GM12865 (cell line): ENCODE data around the gene NYNRIN.
"Not testable (repeated sequence)": the region's sequence is repeated elsewhere in the genome, so short reads cannot be mapped to it uniquely, and the experiment has no call there.

Experiments used
- DNase-seq: peaks from one replicate; pipeline ENCODE4 v3.0.0; 2010; ENCODE audit warnings: low read depth
- H3K4me3 ChIP-seq: 2 replicates; pipeline ENCODE4 v1.5.1; 2011; ENCODE audit warnings: mild to moderate bottlenecking, low read depth, low read length, control low read depth
- TF ChIP-seq, protein P1 (sequence below): IDR thresholded peaks from 2 replicates; pipeline ENCODE4 v1.5.1; 2011; ENCODE audit warnings: low read length, control low read depth, low read depth, inconsistent platforms; ENCODE audit not compliant: insufficient read depth; ENCODE audit errors: missing control alignments

The NYNRIN gene

DNA sequence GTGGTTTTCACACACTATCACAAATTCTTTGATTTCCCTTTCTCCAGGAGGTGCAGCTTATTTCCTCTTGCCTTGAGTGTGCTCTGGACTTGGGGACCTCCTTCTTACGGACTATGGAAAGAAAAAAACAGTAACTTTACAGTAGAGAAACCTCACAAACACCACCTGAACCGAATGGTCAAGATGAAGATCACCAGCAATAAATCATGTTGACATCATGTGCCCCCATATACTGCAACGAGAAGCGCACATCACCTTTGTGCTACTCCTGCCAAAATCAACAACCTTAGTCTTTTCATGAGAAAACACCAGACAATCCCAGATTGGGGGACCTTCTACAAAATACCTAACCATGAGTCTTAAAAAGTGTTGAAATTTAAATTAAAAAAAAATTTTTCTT, 13.3 kb upstream of the NYNRIN start:
- H3K4me3 ChIP-seq: no peak overlapping the region
- DNase-seq: no peak
- TF ChIP-seq, protein P1, sequence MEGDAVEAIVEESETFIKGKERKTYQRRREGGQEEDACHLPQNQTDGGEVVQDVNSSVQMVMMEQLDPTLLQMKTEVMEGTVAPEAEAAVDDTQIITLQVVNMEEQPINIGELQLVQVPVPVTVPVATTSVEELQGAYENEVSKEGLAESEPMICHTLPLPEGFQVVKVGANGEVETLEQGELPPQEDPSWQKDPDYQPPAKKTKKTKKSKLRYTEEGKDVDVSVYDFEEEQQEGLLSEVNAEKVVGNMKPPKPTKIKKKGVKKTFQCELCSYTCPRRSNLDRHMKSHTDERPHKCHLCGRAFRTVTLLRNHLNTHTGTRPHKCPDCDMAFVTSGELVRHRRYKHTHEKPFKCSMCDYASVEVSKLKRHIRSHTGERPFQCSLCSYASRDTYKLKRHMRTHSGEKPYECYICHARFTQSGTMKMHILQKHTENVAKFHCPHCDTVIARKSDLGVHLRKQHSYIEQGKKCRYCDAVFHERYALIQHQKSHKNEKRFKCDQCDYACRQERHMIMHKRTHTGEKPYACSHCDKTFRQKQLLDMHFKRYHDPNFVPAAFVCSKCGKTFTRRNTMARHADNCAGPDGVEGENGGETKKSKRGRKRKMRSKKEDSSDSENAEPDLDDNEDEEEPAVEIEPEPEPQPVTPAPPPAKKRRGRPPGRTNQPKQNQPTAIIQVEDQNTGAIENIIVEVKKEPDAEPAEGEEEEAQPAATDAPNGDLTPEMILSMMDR: no peak

DNA sequence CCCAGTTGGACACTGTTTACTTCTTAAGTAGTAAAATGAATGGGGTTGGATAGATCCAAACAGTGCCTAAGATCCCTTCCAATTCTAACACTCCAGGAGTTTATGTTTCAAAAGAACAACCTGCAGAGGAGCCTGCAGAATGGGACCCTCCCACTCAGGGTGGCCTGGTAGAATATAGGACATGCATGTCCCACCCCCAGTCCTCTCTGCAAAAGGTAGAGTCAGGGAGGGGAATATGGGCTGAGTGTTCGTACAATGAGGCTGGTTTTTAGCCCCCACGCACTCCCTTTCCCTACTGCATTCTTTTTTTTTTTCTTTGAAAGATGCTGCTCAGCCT, 11.8 kb upstream of the NYNRIN start:
- H3K4me3 ChIP-seq: no peak overlapping the region
- DNase-seq: no peak
- TF ChIP-seq, protein P1: no peak

DNA sequence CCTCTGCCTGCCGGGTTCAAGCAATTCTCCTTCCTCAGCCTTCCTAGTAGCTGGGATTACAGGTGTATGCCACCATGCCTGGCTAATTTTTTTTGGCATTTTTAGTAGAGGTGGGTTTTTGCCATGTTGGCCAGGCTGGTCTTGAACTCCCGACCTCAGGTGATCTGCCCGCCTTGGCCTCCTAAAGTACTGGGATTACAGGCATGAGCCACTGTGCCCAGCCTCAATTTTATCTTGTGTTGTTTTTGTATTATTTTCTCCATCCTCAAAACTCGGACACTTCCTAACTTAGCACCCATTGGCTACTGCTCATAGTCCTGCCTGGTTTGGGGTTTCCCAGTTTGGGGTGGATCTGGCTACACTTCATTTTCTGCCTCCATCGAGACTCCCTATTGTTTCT, 11.2 kb upstream of the NYNRIN start:
- H3K4me3 ChIP-seq, DNase-seq: not testable (repeated sequence)

DNA sequence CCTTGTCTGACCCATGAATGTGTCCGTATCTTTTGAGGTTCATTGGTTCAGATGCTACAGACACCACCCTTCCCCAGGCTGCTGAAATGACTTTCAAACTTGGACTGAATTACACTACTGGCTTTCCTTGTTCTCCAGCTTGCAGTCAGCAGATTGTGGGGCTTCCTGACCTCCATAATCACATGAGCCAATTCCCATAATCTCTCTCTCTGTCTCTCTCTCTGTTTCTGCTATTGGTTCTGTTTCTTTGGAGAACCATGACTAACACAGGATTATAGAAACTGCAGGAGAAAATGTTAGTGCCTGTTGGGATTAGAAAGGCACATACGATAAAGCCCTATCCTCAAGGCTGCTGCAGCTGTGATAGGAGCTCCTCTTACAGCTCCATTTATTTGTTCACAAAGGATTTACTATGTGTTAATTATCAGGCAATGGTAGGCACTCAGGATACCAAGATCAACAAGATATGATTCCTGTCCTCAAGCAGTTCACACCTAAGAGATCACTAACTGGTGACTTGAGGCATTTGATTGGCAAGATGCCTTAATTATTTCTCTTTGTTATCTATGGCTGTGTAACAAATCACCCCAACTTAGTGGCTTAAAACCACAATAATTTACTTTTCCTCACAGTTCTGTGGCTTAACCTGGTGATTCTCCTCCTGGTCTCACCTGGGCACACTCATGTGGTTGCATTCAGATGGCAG, 10.2 kb upstream of the NYNRIN start:
- TF ChIP-seq, protein P1: no peak
- no peak for DNase-seq

DNA sequence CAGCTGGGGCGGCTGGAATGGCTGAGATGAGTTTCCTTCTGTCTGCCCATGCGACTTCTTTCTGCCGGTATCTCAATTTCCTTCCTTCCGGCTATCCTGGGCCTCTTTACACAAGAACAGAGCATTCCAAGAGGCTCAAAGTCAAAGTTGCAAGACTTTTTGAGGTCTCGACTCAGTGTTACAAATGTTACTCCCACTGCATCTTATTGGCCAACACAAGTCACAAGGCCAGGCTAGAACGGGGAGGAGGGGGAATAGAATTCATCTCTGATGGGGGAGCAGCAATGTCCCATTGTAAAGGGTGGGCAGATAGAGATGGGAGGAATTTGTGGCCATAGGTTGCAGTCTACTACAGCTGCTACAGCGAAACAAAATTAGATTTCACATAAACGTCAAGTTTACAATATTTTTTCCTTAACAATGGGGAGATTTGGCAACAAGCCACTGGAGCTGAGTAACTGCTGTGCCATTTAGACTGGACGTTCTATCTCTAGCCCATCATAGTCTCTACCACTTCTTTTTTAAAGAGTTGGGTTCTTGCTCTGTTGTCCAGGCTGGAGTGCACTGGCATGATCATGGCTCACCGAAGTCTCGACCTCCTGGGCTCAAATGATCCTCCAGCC, 9.5 kb upstream of the NYNRIN start:
- TF ChIP-seq, protein P1: no peak
- DNase-seq: no peak
- H3K4me3 ChIP-seq: no peak overlapping the region

More for the DNA sequence above, 10.2 kb upstream of the NYNRIN start:
- no peak overlapping the region for H3K4me3 ChIP-seq

DNA sequence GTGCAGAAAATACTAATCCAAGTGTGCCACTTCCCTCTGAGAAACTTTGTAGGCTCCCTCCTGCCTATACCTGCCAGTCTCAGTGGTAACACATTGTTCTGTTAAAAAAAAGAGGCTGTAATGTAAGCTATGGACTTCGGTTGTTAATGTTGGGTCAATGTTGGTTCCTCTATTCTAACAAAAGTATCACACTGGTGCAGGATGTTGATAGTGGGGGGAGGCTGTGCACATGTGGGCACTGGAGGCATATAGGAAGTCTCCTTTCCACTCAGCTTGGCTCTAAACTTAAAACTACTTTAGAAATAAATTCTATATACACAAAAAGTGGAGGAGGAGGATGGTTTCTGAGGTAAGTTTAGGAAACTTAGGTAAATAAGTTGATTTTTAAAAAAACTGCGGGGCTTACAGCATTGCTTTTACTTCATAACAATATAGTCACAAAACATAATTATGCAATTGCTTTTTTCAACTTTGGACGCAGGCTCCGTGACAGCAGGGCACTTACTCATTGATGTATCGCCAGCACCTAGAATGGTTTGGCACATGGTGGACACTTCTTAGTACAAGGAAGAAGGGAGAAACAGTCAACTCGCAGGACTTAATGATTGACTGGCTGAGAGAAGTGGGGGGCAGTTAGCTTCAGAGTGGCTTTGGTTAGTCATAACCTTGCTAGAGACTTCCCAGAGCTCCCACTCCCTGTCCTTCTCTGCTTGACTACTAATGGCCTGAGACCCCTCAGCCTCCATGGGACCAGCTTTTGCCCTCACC, 7.9 kb upstream of the NYNRIN start:
- H3K4me3 ChIP-seq: no peak overlapping the region
- DNase-seq: no peak
- TF ChIP-seq, protein P1: no peak

DNA sequence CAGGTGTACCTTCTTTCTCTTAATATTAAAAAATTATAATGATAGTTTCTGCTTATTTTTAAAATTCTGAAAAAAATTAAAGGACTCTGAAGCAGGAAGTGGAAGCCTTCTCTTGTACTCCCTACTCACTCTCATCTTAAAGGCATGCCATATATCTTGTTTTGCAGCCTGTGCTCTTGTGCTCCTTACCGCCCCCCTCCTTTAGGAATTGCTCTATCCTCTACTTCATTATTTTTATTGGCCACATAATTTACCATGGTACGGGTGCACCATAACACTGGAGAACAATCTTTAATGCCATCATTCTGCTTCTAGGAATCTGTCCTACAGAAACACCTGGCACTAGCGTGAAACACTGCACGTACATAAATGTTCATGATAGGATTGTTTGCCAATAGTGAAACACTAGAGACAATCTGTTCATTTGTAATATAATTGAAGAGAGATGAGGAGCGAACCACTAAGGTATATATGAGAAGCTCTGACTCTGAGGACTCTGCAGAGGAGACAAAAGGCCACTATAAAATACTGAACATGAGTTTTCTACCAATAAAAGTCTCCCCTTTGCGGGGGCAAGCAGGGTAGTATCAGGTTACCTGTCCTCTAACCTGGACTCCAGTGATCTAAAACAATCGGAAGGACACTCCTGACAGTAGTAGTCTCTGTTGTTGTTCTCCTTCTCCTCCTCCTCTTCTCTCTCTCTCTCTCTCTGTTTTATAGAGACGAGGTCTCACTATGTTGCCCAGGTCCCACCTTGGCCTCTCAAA, 6.3 kb upstream of the NYNRIN start:
- TF ChIP-seq, protein P1: no peak
- H3K4me3 ChIP-seq: no peak overlapping the region
- no peak for DNase-seq
